ENCODE results near the gene ZBTB21.
A peak's percentile ranks its signal among the peaks of the same experiment; 100 is the strongest.
"Not testable (repeated sequence)": the region's sequence is repeated elsewhere in the genome, so short reads cannot be mapped to it uniquely, and the experiment has no call there.

Gene ZBTB21

DNA sequence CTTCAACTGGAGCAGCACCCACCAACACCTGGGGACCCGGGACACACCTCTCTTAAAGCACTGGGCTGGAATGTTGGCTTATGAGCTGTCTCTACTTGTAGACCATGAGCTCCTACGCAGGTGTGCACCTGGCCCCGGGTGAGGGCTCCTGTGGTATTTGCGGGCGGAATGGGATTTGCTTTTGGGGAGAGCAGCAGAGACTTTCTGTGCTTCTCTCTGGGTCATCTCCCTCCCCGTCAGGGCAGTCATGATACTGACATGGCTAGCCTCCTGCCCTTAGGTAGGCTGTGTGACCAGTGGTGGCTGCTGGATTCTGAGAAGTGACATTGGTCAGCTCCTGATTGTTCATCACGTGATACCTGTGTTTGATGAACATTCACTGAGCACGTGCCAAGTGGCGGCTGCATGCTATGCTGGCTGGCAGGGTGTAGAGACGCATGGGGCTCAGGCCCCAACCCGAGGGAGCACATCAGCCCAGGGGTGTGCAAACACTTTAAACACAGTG is 9.0 kb upstream of the ZBTB21 start:
- no peak for DNase-seq (ENCODE audit: low spot score)

DNA sequence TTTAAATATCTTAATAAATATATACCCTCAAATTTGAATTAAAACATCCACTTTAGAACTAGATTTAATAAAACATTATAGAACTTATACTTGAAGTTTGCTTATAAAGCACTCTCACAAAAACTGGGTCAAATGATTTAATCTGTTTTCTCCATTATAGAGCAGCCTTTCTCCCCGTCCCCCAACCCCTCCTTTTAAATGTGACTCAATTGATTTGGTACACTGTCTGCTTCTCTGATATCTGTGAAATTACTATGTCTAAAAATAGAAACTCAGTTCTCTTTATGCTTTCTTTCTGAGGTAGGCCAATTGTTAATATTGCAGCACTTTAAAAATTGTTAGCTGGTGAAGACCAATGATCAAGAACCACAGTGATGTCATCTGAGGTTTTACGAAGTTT is 6.9 kb upstream of the ZBTB21 start:
- no peak for DNase-seq (ENCODE audit: low spot score)

DNA sequence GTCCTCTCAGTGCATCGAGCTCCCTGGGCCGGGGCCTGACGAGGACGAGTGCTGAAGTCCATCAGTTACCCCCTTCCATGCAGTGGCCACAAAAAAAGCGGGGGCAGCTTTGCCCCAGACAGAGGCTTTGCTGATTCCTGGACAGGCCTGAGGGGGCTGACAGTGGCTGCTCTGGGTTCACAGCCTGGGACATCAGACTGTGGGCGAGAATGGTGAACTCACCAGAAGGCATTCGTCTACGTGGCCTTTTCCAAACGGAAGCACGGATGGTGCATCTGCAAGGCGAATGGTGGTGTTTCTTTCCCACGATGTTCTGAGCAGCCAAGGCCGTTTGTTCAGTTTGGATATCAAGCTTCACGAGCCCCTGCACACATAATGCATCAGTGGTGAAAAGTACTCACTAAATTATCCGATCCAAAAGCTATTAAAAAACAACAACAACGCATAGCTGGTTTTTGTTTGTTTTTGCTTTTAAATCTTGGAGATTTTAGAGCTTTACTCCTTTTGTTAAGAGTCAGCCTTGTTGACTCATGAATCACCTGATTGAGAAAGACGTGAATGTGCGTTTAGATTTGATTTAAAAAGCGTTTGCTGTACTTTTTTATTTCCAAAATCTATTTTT is 6.3 kb upstream of the ZBTB21 start:
- no peak for DNase-seq (ENCODE audit: low spot score)

- no peak for DNase-seq (ENCODE audit: low spot score)
Observed at GRCh38 chr21:42013931-42014330, 3.8 kb upstream of the ZBTB21 start.

DNA sequence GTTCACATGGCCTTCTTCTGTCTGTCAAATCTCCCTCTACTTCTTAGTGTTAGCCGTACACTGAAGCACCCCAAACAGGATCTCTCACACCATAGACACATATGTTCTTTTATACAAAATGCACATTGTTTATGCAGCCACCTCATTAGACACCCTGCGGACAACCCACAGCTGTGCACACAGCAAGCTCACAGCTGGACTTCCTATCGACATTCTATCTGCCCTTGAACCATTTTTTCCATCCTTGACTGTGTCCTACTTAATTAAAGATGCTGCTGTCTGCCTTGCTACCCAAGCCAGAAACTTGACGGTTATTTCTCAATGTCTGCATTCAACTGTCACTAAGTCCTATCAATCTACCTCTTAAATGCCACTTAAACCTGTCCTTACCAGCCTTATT is 3.2 kb upstream of the ZBTB21 start:
- no peak for DNase-seq (ENCODE audit: low spot score)

GRCh38 chr21:42012763-42013329 is 2.7 kb upstream of the ZBTB21 start:
- no peak for DNase-seq (ENCODE audit: low spot score)

GRCh38 chr21:42012344-42012743 is 2.2 kb upstream of the ZBTB21 start:
- no peak for DNase-seq (ENCODE audit: low spot score)

DNA sequence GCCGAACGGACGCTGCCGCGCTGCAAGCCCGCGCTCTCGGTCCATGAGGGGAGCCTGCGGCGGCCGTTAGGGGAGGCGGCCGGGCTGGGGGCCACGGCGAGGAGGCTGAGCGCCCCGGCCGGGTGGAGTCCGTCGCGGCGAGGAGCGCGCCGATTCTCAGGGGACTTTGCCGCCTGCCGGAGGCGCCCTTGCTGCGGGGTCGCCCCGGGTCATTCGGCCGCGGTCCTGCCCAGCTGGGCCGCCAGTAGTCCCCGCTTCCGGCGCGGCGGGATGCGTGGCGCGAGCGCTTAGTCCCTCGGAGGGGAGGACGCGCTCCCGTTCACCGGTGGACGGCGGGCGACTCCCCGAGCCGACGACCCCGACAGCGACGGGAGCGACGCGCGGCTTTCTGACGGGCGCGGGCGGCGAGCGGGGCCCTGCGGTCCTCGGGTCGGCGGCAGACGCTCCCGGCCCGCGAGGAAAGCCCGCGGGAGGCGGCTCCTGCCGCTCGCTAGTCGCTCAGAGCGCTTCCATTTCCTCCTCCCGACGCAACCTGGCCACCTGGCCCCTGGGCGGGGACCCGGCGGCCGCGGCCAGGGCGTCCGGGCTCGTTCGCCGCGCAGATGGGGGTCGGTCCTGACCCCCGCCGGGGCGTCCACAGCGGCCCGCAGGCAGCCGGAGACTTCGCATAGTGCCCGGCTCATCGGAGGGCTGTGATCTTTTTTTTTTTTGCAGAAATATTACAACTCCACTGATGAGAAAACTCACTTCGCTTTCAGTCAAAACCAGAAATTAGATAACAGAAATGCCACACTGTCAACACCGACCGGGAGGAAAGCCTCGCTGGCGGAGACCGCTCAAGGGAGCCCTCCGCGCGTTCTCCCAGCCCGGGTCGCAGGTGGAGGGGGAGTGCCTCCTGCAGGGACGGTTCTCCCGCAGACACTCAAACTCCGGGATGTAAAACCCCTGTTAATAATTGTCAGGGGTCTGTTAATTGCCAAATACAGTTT is 641 bp upstream of the ZBTB21 start:
- peak; percentile 24 for DNase-seq (ENCODE audit: low spot score)

DNA sequence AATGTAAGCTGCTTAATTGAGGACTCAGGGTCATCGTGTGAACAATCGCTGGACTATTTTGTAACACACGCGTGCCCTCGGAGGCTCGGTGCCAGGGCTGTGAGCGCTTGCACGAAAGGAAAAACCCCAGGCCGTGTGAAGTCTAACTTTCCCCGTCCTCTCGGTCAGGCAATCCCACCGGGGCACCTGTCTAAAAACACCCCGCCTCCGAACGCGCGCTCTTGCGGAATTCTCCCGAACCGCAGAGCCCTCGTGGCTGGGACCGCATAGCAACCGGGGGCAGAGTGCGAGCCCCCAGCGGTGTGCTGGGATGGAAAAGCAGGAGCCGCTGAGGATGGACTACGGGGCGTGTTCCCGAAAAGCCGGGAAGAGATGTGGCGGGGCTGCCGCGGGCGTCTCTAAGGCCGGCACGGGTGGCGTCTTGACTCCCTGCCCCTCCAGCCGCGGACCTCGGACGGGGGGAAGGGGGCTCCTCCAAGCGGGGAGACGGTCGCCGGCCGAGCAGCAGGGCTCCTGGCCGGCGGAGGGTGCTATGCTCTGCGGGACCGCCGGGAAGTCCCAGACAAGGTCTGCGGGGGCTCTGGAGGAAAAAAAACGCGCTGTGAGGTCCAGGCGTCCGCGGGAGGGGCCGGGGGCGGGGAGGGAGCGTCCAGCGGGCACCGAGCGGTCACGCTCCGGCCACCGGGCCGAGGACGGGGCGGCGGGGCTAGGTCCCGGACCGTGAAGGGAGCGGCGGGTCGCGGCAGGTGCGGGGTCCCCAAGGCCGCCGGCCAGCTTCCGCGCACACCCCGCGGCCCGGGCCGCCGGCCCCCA is 936 bp downstream of the ZBTB21 start:
- DNase-seq (ENCODE audit: low spot score), result peak; percentile 19

GRCh38 chr21:42007356-42007940 is 2.7 kb downstream of the ZBTB21 start:
- DNase-seq (ENCODE audit: low spot score), result no peak

DNA sequence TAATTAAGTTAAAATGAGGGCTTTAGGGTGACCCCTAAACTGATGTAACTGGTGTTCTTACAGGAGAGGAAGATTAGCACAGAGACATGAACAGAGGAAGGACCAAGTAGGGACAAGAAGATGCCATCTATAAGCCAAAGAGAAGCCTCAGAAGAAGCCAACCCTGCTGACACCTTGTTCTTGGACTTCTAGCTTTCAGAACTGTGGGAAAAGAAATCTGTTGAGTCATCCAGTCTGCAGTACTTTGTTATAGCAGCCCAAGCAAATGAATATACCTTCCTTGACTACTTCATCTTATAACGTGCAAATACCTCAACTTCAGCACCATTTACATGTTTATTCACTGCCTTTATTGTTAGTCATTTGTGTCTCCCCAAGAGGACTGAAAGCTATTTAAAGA is 3.4 kb downstream of the ZBTB21 start:
- DNase-seq (ENCODE audit: low spot score), result no peak

DNA sequence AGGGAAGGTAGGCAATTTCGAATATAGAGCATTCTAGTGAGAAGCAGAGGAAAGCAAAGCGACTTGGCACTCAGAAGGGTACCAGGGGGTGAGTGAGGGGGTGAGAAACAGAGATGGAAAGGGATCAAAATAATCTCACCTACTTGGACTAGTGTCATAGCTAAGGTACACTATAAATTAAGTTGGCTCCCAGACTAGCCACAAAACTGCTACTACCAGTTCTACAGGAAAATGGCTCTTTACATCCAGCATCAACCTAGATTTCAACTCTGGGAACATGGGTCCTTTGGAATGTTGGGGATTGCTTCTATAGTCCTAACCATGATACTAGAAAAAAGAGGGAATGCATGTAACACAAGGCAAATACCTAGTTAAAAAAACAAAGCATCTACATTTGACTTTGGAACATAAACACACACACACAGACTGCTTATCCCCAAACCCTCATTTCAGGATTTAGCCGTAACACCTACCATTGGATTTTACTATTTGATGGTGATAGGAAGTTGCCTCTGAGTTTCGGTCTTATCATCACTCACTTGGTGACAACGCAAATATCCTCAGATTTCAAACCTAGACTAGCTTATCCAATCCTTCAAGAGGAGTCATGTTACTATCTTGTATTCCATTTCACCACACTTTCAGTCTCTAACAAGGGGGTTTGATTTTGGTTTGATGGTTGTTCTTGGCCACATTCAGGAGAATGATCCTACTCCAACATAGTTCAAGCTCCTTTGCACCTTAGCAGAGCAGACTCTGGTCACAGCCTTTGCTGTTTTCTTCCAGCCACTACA is 5.6 kb downstream of the ZBTB21 start:
- no peak for DNase-seq (ENCODE audit: low spot score)

GRCh38 chr21:42003051-42003461 is 7.1 kb downstream of the ZBTB21 start:
- DNase-seq (ENCODE audit: low spot score), result no peak

DNA sequence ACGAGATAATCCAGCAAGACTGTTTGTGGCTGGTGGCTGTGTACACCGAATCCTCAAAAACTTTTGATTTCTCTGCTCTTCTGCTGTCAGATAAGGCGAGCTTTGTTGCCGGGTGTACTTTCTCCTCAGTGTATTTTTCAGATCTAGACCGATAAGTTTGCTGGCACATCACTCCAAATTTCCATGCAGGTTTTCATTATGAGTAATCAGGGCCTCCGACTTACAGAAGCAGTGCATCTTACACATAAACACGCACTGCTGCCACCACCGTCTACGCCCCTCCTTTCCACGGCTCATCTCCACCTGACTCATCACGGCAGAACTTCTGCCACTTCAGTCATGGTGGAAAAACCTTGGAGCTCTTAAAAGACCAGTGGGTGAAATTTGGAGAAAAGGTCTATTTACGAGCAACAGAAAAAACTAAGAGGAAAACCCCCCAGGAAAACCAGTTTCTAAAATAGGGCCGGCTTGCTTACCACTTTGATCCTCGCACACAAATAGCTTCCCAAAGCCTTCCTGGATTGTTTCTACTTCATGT is 7.7 kb downstream of the ZBTB21 start:
- DNase-seq (ENCODE audit: low spot score), result no peak

DNA sequence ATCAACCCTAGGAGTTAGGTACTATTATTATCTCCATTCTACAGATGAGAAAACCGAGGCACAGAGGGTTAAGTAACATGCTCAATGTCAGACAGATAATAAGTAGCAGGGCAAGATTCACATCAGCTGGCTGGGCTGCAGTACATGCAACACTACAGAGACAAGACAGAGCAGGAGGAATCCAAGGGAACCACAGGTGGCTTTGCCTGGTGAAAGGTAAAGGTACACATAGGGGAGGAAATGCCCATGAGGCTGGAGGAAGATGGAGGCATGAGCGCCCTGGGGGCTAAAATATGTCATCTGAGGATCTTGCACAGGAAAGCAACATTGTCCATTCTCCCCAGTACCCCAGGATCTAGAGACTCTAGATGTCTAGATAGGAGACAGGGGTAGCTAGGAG is 8.4 kb downstream of the ZBTB21 start:
- DNase-seq (ENCODE audit: low spot score), result no peak

DNA sequence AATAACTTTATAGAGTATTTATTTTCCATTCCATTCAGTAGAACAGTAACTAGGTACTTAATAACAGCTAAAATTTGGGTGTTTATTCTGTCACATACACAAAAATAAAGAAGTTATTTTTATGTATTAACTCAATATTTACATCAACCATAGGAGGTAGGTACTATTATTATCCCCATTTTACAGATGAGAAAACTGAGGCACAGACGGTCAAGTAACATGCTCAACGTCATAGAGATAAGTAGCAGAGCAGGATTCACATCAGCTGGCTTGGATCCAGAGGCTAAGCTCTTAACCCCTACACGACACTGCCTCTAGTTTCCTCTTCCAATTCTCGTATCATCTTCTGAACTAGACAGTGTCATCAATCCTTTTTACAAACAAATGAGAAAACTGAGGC is 9.3 kb downstream of the ZBTB21 start:
- no peak for DNase-seq (ENCODE audit: low spot score)

- no peak for DNase-seq (ENCODE audit: low spot score)
Observed at GRCh38 chr21:41997657-41998056, 12.5 kb downstream of the ZBTB21 start.

DNA sequence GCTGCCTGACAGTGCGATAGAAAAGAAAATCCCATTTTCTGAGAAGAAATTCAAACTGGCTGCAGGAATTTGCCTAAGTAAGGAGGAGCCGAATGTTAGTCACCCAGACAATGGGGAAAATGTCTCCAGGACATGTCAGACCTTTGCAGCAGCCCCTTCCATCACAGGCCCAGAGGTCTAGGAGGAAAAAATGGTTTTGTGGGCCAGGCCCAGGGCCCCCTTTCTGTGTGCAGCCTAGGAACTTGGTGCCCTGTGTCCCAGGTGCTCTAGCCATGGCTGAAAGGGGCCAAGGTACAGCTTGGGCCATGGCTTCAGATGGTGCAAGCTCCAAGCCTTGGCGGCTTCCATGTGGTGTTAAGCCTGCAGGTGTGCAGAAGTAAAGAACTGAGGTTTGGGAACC is 14.6 kb downstream of the ZBTB21 start:
- no peak for DNase-seq (ENCODE audit: low spot score)

- not testable (repeated sequence) for DNase-seq (ENCODE audit: low spot score)
Observed at GRCh38 chr21:41994613-41995012, 15.5 kb downstream of the ZBTB21 start.

DNA sequence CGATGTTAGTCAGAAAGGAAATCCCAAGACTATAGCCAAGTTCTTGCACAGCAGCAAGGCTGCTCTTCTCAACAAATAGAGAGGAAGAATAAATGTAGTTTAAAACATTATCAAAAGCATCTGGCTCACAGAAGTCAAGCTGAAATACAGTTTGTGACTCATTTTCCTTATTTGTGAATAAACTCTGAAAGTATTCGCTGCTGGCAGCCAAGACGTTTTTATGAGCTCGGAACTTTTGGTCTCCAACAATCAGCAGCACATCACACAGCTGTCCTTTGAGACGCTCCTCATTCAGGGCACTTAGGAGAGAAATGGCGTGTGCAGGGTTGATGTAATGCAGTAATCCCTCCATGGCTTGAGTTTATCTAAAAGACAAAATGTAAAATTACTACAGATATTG is 16.4 kb downstream of the ZBTB21 start:
- no peak for DNase-seq (ENCODE audit: low spot score)

- DNase-seq (ENCODE audit: low spot score), result no peak
Observed at GRCh38 chr21:41992576-41992975, 17.6 kb downstream of the ZBTB21 start.

All from HuH-7.5 (cell line).